ENCODE data around the gene CHD5. TPM values are rescaled to one million over a fixed set of nuclear protein-coding genes. Genes with fewer than 3 reads are reported as not detected.

CHD5 gene
- total RNA-seq, 6 experiments from 2014 or later = not detected

DNA sequence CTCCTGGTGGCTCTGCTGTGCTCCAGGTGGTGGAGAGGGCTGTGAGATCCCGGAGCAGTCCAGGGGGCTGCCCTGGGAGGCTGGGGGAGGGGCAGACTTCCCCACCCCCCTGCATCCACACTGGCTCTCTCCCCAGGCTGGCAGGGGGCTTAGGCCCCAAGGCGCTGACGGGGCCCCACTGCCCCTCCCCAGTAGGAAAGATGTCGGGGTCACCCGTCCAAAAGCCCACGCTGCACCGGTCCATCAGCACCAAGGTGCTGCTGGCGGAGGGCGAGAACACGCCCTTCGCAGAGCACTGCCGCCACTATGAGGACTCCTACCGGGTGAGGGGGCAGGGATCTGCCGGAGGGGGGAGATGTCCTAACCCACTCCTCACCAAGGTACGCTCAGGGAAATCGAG lies 31.6 kb upstream of the CHD5 start:
- TF ChIP-seq POLR2A (IDR thresholded peaks at IDR 0.05) = no peak
- TF ChIP-seq, protein P1, sequence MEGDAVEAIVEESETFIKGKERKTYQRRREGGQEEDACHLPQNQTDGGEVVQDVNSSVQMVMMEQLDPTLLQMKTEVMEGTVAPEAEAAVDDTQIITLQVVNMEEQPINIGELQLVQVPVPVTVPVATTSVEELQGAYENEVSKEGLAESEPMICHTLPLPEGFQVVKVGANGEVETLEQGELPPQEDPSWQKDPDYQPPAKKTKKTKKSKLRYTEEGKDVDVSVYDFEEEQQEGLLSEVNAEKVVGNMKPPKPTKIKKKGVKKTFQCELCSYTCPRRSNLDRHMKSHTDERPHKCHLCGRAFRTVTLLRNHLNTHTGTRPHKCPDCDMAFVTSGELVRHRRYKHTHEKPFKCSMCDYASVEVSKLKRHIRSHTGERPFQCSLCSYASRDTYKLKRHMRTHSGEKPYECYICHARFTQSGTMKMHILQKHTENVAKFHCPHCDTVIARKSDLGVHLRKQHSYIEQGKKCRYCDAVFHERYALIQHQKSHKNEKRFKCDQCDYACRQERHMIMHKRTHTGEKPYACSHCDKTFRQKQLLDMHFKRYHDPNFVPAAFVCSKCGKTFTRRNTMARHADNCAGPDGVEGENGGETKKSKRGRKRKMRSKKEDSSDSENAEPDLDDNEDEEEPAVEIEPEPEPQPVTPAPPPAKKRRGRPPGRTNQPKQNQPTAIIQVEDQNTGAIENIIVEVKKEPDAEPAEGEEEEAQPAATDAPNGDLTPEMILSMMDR (IDR thresholded peaks at IDR 0.05) = no peak
- Histone ChIP-seq H3K27ac (no peak overlapping the region), H3K4me3 (no peak overlapping the region), H3K36me3 (no peaks in the 10 kb centered on the region), H3K4me1 (no peaks in the 10 kb centered on the region), H3K9me3 (no peaks in the 10 kb centered on the region), H3K27me3 (no peaks in the 10 kb centered on the region)
- ATAC-seq (no peak), DNase-seq (no peak)
- intact Hi-C loops (cut with DNase I) = no loop called here
- WGBS (ENCODE audit: insufficient coverage, low coverage, low lambda C conversion rate, missing lambda C conversion rate) = 100% methylated on average over 2 of the region's 16 CpGs

DNA sequence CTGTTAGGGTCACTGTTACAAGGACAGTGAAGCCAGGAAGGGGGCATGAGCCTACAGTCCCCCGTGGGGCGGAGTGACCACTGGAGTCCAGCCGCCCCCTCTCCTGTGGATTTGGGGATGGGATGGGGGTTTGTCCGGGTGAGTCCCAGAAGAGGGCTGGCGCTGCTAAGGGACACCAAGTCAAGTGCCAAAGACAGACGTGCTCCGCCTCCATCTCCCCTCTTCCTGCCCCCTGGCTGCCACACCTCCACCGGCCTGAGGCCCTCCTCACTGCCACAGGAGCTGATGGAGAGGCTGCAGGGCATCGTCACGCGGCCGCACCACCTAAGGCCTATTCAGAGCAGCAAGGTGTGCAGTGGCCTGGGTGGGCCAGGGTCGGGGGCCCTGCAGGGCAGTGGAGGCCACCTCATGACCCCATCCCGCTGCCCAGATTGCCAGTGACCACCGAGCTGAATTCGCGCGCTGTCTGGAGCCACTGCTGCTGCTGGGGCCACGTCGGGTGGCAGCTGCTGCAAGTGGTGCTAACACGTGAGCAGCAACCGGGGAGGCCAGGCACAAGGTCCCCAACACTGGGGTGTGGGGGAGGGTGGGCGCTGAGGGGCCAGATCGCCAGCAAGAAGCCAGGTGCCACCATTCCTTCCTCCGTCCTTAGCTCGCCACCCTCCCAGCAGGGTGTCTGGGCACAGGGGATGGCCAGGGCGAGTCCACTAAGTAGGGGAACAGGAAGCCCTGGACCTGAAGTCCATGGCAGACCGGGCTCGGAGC lies 30.7 kb upstream of the CHD5 start:
- Histone ChIP-seq H3K4me1 (no peaks in the 10 kb centered on the region), H3K27ac (no peak overlapping the region), H3K4me3 (no peak overlapping the region), H3K36me3 (no peaks in the 10 kb centered on the region), H3K27me3 (no peaks in the 10 kb centered on the region), H3K9me3 (no peaks in the 10 kb centered on the region)
- intact Hi-C loops (cut with DNase I) = no loop called here
- TF ChIP-seq, protein P1 (IDR thresholded peaks at IDR 0.05) = no peak
- no peak for TF ChIP-seq POLR2A (IDR thresholded peaks at IDR 0.05)
- ATAC-seq (no peak), DNase-seq (no peak)
- WGBS (ENCODE audit: insufficient coverage, low coverage, low lambda C conversion rate, missing lambda C conversion rate) = 100% methylated on average over 3 of the region's 29 CpGs

DNA sequence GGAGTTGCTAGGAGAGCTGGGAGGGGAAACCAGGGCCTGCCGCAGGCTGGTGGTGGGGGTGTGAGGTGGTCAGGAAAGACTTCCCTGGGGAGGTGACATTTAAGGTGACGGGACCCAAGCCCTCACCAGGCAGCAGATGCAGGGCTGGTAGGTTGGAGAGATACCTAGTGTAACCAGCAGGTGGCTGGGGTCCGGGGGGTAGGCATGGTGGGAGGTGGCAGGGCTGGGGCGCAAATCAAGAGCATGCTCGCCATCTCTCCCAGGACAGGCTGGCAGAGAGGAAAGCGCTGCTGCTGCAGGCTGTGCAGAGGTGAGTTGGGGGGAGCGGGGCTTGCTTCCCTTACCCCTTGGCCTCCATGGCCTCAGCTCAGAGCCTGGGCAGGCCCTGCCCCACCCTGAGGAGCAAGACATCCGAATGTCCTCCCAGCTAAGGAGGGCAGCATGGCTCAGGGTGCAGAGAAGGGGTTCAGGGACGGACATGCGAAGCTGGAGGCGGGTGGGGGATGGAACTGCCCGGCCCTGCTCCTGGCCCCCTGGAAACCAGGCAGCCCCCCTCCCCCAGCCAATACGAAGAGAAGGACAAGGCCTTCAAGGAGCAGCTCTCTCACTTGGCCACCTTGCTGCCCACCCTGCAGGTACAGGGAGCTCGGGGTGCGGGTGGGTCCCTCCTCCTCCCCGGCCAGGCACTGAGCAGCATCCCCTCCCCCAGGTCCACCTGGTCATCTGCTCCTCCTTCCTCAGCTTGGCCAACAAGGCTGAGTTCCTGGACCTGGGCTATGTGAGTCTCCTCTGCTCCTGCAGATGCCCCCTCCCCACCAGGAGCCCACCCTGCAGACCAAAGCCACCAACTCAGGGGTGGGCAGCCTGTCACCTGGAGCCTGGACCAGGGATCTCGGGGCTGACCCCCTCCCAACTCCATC lies 29.8 kb upstream of the CHD5 start:
- Histone ChIP-seq H3K36me3 (no peaks in the 10 kb centered on the region), H3K27me3 (no peaks in the 10 kb centered on the region), H3K4me3 (no peak overlapping the region), H3K4me1 (no peaks in the 10 kb centered on the region), H3K9me3 (no peaks in the 10 kb centered on the region), H3K27ac (no peak overlapping the region)
- TF ChIP-seq POLR2A (IDR thresholded peaks at IDR 0.05) = no peak
- TF ChIP-seq, protein P1 (IDR thresholded peaks at IDR 0.05) = no peak
- intact Hi-C loops (cut with DNase I) = no loop called here
- no peak for DNase-seq
- ATAC-seq = no peak
- WGBS (ENCODE audit: insufficient coverage, low coverage, low lambda C conversion rate, missing lambda C conversion rate) = 83% methylated on average over 4 of the region's 17 CpGs

DNA sequence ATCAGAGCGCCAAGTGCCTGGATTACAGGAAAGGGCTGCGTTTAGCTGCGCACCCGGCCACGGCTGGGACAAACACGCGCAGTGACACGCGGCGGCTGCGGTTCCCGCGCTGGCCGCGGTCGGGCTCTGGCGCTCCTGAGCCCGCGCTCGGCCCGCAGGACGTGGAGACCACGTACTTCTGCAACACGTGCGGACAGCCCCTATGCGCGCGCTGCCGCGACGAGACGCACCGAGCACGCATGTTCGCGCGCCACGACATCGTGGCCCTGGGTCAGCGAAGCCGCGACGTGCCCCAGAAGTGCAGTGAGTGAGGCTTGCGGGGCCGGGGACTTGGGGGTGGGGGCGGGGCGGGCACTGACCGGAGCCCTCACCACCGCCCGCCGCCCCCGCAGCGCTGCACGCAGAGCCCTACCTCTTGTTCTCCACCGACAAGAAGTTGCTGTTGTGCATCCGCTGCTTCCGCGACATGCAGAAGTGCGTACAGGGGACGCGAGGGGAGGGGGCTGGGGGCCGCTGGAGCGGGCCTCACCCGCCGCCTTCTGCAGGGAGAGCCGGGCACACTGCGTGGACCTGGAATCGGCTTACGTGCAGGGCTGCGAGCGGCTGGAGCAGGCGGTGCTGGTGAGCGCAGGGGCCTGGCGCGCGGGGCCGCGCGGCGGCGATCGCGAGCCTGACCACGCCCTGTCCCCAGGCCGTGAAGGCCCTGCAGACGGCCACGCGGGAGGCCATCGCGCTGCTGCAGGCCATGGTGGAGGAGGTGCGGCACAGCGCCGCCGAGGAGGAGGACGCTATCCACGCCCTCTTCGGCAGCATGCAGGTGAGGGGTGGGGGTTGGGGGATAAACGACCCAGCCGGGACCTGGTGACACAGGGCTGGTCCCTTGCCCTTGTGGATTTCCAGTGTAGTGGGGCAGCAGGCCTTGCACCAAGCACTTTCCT lies 28.9 kb upstream of the CHD5 start:
- TF ChIP-seq POLR2A (IDR thresholded peaks at IDR 0.05) = no peak
- TF ChIP-seq, protein P1 (IDR thresholded peaks at IDR 0.05) = peak in 3 of 4 donors; percentile 24 to 40 (median 39)
- Histone ChIP-seq H3K4me1 (no peaks in the 10 kb centered on the region), H3K36me3 (no peaks in the 10 kb centered on the region), H3K27ac (no peak overlapping the region), H3K27me3 (no peaks in the 10 kb centered on the region), H3K9me3 (no peaks in the 10 kb centered on the region), H3K4me3 (peak overlapping the region in 2 of 3 donors; percentile 14 to 31)
- DNase-seq (no peak), ATAC-seq (peak in 1 of 4 donors; percentile 8)
- WGBS (ENCODE audit: insufficient coverage, low coverage, low lambda C conversion rate, missing lambda C conversion rate) = 0% methylated on average over 2 of the region's 99 CpGs
- intact Hi-C loops (cut with DNase I) = no loop called here
